ENCODE results near the gene SEC24C.
"Not testable (repeated sequence)": the region's sequence is repeated elsewhere in the genome, so short reads cannot be mapped to it uniquely, and the experiment has no call there.

SEC24C gene, protein sequence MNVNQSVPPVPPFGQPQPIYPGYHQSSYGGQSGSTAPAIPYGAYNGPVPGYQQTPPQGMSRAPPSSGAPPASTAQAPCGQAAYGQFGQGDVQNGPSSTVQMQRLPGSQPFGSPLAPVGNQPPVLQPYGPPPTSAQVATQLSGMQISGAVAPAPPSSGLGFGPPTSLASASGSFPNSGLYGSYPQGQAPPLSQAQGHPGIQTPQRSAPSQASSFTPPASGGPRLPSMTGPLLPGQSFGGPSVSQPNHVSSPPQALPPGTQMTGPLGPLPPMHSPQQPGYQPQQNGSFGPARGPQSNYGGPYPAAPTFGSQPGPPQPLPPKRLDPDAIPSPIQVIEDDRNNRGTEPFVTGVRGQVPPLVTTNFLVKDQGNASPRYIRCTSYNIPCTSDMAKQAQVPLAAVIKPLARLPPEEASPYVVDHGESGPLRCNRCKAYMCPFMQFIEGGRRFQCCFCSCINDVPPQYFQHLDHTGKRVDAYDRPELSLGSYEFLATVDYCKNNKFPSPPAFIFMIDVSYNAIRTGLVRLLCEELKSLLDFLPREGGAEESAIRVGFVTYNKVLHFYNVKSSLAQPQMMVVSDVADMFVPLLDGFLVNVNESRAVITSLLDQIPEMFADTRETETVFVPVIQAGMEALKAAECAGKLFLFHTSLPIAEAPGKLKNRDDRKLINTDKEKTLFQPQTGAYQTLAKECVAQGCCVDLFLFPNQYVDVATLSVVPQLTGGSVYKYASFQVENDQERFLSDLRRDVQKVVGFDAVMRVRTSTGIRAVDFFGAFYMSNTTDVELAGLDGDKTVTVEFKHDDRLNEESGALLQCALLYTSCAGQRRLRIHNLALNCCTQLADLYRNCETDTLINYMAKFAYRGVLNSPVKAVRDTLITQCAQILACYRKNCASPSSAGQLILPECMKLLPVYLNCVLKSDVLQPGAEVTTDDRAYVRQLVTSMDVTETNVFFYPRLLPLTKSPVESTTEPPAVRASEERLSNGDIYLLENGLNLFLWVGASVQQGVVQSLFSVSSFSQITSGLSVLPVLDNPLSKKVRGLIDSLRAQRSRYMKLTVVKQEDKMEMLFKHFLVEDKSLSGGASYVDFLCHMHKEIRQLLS

DNA sequence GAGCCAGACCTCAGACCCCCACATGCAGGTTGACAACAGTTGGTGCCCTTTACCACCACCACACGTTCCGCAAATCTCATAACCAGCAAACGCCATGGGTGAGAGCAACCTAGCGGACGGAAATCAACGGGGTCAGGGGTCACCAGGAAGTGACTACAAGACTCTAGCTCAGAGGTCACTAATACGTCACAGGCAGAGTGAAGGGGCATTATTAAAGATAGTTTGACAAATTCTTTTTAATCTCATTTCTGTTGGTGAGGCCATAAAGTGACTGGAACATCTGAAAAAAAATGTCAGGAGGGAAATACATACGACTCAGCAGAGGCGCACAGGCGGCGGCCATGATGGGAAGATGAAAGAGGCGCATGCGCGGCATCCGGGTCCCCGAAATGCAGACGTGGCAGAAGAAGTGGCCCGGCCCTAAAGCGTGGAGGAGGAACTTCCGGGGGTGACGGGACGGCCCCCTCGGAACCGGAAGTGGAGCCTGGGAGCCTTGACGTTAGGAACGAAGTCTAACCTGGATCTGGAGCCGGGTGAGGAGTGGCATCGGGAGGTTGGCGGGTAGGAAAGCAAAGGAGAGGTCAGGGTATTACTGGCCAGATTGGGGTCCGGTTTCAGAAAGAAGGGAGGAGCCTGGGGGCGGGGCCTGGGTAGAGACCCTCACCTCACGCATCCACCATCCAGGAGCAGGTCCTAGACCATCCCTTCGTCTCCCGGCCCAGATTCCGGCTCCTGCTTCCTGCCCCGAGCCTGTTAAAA, at the start of gene SEC24C:
Gene SEC24C, plus strand, starts transcription at position 468 of the 759 bp plus-strand sequence. CDS start 2,461 bp downstream, outside the sequence.
- DNase-seq, result peak; percentile 76 to 81

DNA sequence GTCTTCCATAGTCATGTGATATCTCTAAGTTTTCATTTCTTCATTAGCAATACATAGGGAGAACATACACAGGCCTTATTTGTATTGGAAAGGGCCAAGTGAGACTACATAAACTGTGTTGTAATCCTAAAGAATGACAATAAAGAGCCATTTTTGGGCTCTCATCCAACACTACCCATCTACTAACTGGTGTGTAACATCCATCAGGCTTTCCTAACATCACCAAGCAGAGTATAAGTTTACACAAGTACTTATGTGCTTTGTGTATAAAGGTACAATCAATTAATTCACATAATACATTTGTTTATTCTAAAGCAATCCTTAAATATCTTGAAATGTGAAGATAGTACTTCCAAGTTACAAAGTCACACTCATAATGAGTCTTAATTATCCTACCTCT, 48.9 kb upstream of the SEC24C start:
- DNase-seq, result not testable (repeated sequence)

DNA sequence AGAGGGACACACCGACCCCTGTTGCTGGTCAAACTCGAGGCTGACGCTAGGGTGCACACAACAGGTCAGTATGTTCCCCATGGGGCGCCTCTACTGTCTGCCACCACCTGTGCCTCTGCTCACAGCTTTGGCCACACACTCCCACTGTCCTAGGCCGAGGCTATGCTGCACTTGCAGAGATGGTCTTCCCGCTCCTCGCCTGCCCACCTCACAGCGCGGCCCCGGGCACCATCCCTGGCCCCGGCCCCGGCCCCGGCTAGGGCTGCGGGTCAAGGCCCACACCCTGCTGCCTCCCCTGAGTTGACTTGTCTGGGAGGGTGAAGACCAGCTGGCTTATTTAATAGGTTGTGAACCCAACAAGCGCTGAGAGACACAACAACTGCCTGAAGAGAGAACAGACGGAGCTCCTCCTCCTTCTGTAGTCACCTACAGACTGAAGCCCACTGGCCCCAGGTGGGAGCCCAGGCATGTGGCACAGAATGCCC, 46.5 kb upstream of the SEC24C start, which contains the start of gene AGAP5:
Gene AGAP5, minus strand, starts transcription at position 435 of the 485 bp plus-strand sequence. Its CDS starts 354 bp downstream, at position 81.
- not testable (repeated sequence) for DNase-seq

DNA sequence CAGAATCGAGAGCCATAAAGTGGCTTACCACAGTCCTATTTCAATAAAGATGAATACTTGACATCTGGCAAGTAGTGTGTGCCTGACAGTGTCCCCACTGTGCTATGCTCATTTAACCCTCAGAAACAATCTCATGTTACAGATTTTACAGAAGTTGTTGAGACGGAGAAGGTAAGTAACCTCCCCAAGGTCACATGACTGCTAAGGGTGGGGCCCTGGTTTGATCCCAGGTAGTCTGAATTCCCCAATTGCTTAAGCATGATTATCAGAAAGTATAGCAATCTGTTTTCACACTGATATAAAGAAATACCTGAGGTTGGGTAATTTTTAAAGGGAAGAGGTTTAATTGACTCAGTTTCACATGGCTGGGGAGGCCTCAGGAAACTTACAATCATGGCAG, 45.4 kb upstream of the SEC24C start:
- not testable (repeated sequence) for DNase-seq

DNA sequence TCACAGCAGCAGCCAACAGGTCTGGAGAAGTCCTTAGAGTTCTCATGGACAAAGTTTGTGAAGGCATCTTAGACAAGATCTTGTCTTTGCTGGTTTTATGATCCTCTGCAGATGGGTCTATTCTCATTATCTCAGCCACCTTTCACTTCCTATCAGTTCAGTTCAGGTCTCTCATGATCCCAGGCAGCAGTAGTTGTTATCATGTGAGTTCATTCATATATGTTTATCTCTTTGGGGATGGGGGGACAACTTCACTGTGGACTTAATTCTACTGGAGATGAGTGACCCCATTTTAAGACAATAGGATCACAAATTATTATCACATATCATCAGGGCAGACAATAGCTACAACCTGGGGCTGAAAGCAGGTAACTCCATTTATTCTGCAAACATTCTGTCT, 40.2 kb upstream of the SEC24C start:
- DNase-seq, result not testable (repeated sequence)

DNA sequence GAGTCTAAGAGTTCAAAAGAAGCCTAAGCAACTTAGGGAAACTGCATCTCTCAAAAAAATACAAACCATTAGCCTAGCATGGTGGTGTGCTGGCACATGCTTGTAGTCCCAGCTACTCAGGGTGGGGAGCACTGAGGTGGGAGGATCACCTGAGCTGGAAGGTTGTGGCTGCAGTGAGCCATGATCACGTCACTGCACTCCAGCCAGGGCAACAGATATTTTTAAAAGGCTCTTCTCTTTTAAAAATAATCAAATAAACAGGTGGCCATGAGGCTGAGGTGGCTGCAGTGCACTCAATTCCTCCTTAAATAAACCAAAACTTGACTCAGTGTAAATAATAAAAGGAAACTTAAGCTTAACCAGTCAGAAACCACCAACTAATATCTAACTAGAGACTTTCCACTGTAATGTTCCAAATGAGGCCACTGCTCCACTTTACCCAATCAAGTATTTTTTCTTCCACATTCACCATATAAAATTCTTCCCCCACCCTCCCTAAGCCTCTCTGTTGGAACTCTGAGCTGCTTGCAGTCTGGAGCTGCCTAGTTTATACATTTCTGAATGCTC, 38.6 kb upstream of the SEC24C start:
- not testable (repeated sequence) for DNase-seq

DNA sequence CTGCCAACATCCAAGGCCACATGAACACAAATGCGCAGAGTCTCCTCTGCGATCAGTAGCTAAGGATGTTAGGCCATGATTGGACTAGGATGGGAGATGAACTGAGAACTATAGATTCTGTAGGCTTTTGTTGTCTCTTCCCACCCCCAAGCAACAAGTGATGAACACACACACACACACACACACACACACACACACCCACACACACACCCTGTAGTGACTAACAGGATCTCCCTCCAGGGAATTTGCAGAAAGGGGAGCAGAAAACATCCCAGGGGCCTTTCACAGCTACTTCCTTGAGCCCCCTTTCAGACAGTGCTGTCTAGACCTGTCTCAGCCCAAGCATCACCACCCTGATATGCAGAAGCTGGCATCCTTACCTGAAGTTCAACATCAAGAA, 37.7 kb upstream of the SEC24C start:
- DNase-seq, result not testable (repeated sequence)

DNA sequence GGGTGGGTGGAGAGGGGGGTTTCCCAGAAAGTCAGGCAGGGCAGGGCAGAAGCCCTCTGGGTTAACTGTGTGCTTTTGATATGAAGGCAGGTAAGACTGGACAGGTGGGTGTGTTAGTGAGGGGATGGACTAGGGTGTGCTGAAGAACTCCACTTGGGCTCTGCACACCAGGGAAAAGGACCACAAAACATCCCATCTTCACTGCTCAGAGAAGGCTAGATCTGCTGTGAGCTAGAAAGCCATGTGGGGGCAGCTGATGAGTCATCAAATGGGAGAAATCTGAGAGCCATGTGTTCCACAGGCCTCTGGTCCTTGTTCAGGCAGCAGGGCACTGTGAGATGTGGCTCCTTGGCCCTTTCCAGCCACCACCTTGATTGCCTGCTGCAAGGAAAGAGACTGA, 36.5 kb upstream of the SEC24C start:
- DNase-seq, result not testable (repeated sequence)

DNA sequence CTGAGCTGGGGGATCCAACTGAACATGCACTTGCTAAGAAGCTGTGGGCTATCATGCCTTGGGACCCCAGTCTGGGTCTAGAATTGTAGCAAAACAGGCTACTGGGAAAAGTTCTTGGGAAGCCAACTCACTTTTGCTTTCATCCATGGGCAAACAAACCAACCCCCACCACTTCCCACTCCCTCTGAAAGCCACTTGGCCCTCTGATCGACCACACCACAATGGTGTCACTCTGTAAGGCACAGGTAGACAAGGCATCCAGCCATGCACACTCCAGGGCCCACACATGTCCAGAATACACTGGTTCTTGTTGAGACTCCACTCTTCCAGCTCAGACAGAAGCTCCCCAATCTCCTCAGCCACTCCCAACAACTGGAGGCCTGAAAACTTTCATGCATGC, 36.0 kb upstream of the SEC24C start:
- not testable (repeated sequence) for DNase-seq

DNA sequence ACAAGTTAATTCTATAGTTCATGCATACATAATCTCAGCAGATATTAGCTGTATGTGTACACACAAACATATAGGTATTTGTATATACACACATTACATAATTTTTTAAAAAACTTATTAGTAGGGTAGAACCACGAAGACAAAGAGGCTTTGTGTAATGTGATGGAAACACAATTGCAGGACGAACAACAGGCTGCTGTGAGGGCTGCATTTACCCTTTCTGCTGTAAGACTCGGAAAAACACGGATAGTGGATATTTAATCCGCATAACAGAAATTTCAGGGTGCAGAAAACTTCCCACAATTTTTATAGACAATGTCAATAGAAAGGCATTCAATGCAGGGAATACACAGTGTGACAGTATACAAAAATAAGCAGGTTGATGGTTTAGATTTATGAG, 32.5 kb upstream of the SEC24C start:
- DNase-seq, result not testable (repeated sequence)

DNA sequence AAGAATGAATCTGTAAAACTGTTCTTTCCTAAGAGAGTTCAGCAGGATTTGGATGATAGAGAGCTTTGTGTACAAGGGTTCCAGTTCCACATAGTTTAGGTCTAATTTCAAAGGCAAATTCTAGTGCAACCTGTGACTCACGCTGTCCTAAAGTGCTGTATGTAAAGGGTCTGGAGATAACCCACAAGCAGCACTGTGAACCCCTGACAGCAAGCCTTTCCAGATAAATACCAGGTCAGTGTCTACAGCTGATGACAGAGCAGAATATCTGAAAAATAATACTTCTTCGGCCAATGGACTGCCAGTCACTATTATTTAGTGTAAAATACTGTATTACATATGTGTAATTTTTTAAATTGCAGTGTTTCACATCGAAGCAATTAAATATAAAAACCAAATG, 30.3 kb upstream of the SEC24C start:
- not testable (repeated sequence) for DNase-seq

DNA sequence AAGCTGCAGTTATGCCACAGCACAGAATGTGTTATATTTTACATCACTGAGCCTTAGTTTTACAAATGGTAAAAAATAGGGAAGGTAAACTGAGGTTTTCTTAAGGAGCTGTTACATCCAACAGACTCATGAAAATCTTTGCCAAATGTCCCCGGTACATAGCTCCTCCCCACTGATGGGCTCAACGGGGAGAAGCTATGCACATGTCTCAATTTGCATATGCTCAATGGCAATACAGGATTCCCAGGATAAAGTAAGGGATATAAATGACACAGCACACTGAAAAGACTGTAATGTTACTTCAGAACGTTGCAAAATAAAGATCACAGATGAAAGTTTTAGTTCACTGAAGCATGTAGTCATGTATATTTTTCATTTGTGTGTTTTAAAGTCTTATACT, 29.7 kb upstream of the SEC24C start:
- not testable (repeated sequence) for DNase-seq

DNA sequence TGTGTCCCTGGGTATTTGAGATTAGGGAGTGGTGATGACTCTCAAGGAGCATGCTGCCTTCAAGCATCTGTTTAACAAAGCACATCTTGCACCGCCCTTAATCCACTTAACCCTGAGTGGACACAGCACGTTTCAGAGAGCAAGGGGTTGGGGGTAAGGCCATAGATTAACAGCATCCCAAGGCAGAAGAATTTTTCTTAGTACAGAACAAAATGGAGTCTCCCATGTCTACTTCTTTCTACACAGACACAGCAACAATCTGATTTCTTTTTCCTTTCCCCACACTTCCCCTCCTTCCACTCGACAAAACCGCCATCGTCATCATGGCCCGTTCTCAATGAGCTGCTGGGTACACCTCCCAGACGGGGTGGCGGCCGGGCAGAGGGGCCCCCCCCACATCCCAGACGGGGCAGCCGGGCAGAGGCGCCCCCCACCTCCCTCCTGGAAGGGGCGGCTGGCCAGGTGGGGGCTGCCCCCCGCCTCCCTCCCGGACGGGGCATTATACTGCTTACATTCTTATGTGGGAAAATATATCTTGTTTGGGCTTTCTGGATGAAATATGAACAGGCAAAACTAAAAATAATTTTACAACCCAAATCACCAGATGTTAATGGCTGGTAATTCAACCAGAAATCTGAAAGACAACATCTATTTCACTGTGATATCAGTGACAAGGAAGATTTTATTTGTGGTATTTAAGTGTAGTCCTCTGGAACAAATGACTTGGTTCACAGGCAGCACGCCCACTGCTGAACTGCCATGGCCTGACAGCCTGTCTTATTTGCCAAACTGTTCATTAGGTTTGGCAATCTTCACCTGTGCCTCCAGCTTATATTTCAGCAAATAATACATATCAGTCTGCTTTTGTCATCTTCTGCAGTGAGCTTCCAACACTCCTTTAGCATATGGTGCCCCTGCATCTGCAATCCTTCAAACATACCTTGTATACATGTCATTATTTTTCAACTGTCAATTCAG, 28.7 kb upstream of the SEC24C start:
- DNase-seq, result not testable (repeated sequence)

DNA sequence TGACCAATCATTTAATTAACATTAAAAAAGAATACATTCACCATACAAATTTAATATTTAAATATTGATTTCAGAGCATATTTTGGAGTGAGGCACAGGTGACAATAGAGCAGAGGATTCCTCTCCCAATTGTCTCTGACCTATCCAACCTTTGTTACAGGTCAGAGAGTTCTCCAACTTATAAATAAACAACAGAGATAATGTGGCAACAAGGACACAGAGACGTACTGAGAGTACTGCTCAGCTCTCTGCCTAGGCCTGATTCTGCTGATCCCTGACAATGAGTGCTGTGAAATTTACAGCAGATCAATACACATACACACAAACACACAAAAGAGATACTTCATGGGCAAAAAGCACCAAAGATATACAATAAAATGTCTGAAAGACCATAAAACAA, 27.9 kb upstream of the SEC24C start:
- no peak for DNase-seq

DNA sequence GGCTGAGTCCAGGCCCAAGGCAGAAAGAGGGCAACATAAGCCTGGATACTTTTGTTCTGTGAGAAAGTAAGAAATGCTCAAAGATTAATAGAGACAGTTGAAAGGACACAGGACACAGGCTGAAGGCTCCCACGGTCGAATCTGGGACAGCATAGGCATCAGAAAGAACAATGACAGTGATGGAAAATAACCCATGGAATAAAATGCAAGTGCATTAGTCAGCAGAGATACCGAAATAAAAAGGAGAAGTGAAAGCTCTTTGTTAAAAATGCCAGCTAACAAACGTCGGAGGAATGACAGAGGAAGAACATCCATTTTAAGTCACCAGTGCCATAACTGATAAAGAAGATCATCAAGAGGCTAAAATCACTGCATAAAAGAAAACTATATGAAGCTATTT, 26.6 kb upstream of the SEC24C start:
- no peak for DNase-seq

DNA sequence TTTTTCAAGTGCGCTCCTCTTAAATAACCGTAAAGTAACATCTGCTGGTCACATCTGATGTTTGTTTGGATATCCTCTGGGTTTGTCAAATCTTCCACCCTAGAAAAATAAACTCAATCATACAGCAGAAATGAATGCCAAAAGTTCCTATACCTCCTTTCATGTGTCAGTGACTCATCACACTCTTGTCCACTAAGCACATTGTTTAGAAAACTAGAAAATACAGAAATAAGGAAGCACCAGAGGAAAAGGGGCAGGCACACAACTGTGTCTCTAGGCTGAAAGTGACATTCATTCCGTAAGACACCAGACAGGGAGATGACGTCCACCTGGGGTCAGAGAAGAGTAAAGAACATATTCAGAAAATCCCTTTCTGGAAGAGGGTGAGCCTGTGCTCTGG, 23.6 kb upstream of the SEC24C start:
- not testable (repeated sequence) for DNase-seq

DNA sequence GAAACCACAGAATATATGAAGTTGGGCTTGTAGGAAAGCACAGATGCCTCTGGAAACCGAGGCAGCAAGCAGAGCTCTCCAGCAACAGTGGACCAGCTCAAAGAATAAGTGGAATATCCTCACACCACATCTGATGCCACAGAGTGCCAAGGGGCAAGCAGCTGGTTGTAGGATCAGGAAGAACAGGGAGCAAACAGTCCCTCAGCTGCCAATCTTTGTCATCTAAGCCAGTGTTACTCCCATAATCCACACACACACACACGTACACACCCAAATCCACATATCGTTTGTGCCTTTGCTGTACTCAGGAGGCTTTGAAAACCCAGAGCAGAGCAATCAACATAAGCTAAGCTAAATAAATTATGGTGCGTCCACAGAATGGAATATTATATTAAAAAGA, 20.7 kb upstream of the SEC24C start:
- DNase-seq, result no peak

DNA sequence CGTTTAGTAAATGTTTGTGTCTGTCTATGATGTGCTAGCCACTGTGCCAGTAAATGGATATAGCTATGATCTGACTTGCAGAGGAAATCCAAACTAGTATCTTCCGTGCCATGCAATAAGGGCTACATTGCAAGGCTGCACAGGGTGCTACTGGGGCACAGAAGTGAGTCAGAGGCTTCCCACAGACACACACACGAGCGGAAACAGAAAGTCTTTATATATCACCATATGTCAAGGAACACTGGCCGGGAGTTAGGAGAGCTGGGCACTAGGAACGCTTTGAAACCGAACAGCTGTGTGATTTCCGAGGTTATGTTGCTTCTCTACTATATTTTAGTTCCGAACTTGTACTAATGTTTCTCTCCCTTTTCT, 14.4 kb upstream of the SEC24C start:
- not testable (repeated sequence) for DNase-seq

DNA sequence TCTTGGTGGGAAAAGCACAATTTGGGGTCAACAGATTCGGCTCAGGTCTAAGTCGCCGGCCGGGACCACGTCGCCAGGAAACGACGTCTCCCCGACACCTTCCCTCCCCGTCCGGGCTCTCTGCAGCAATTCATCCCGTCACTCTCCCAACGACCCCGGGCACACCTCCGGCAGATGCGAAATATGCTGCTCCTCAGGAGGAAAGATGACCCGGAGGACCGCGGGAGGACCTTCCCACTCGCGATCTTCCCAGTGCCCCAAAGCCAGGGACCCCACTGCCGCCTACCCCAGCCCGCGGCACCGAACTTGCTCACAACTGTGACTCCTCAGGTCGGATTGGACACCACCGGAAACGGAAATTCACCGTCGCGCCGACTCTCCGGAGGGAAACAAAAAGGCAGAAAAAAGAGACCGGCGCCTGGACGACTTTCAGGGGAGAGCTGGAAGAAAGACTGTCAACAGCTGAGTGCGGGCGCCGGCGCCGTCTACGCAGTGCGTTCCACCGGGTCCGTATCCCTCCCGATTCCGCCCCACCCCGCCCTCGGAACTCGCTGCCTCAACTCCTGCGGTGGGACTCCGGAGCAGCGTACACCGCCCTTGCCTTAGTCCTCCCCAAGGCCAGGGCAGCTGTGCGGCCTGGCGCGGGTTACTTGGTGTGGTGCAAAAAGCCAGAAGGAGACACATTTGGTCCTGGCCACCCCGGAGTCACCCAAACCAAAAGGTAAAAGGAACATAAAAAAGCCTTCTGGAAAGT, 13.8 kb upstream of the SEC24C start:
- peak; percentile 54 to 75 for DNase-seq

All from NCI-H1930 (cell line).